GM23248 (cell line): ENCODE data around the gene ZNF25.

Experiments used
- EZH2 ChIP-seq: fragments of 200-600 bp; sonication (generic); IDR thresholded peaks from 2 replicates; pipeline ENCODE4 v1.6.1; 2018; ENCODE audit warnings: antibody characterized with exemption, mild to moderate bottlenecking; ENCODE audit not compliant: insufficient read depth, poor library complexity, severe bottlenecking
- EZH2phosphoT487 ChIP-seq: fragments of 200-600 bp; sonication (generic); IDR thresholded peaks from 2 replicates; pipeline ENCODE4 v1.6.1; 2018; ENCODE audit warnings: antibody characterized with exemption, moderate library complexity, mild to moderate bottlenecking, low read depth; ENCODE audit not compliant: insufficient read depth

DNA sequence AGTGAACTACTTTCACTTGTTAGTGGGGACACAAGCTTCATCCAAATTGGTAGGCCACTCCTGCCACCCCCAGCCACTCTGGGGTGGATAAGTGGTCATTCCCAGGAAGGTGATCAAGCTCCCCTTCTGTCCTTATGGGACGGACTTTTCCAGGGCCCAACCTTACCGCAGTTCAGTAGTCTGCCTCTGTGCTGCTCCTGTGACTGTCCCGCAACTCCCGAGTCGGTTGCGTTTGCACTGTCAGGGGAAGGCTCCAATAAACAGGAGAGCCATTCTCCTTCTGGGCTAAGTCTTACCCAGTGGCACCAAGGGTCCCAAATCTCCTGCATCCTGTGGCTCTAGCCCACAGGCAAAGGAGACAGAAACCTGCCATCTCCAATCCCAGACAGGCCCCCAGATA is 26.6 kb upstream of the ZNF25 start:
- TF ChIP-seq EZH2 (no peak), EZH2phosphoT487 (no peak)
